Neural crest cell (in vitro differentiated cells): ENCODE results near the gene MARCKSL1. TPM values are rescaled to one million over a fixed set of nuclear protein-coding genes. Genes with fewer than 3 reads are reported as not detected.
"Not testable (repeated sequence)": the region's sequence is repeated elsewhere in the genome, so short reads cannot be mapped to it uniquely, and the experiment has no call there.

ENCODE experiments used
- DNase-seq: peaks from one replicate; pipeline ENCODE4 v3.0.0; 2021; ENCODE audit warnings: low read depth, mixed read lengths, low spot score
- H3K27ac Mint-ChIP-seq: one replicate; pipeline ENCODE4 v1.8.0; 2021; ENCODE audit warnings: mild to moderate bottlenecking, mixed read lengths; ENCODE audit not compliant: unreplicated experiment
- H3K27me3 Mint-ChIP-seq: 2 replicates; pipeline ENCODE4 v1.8.0; 2021; ENCODE audit warnings: low read depth, mild to moderate bottlenecking, mixed read lengths
- H3K36me3 Mint-ChIP-seq: 2 replicates; pipeline ENCODE4 v1.8.0; 2021; ENCODE audit warnings: low read depth, mild to moderate bottlenecking, mixed read lengths
- H3K4me1 Mint-ChIP-seq: 2 replicates; pipeline ENCODE4 v1.8.0; 2021; ENCODE audit warnings: mixed read lengths
- H3K4me3 Mint-ChIP-seq: one replicate; pipeline ENCODE4 v1.8.0; 2021; ENCODE audit warnings: mild to moderate bottlenecking, mixed read lengths
- H3K9me3 Mint-ChIP-seq: 2 replicates; pipeline ENCODE4 v1.8.0; 2021; ENCODE audit warnings: mixed read lengths
- CTCF ChIP-seq: fragments of 200-600 bp; sonication (generic); conservative IDR thresholded peaks from 2 replicates; pipeline ENCODE4 v1.5.0; 2021; ENCODE audit warnings: antibody characterized with exemption, mild to moderate bottlenecking
- total RNA-seq: library from RNA; stranded (reverse); gene quantifications from 2 replicates; pipeline ENCODE4 v1.2.1, GENCODE V29; 2021

The MARCKSL1 gene
- total RNA-seq, 1 donor from 2014 or later: 952 TPM

GRCh38 chr1:32286763-32287162 is 49.3 kb downstream of the MARCKSL1 start:
- H3K4me1 Mint-ChIP-seq: peaks cover 5% of the 10 kb centered on the region
- H3K27ac Mint-ChIP-seq: no peak overlapping the region
- H3K4me3 Mint-ChIP-seq: no peak overlapping the region
- H3K36me3 Mint-ChIP-seq: no peaks in the 10 kb centered on the region
- TF ChIP-seq CTCF: no peak
- no peaks in the 10 kb centered on the region for H3K27me3 Mint-ChIP-seq
- no peaks in the 10 kb centered on the region for H3K9me3 Mint-ChIP-seq
- DNase-seq: no peak

GRCh38 chr1:32285658-32286057 is 50.4 kb downstream of the MARCKSL1 start:
- no peak for TF ChIP-seq CTCF
- Mint-ChIP-seq H3K9me3 (no peaks in the 10 kb centered on the region), H3K36me3 (no peaks in the 10 kb centered on the region), H3K27ac (no peak overlapping the region), H3K4me3 (no peak overlapping the region), H3K4me1 (no peaks in the 10 kb centered on the region), H3K27me3 (no peaks in the 10 kb centered on the region)
- DNase-seq: no peak

- not testable (repeated sequence) for H3K4me1 Mint-ChIP-seq, DNase-seq, H3K27ac Mint-ChIP-seq, H3K36me3 Mint-ChIP-seq, H3K9me3 Mint-ChIP-seq, H3K4me3 Mint-ChIP-seq, H3K27me3 Mint-ChIP-seq
Measured at GRCh38 chr1:32284777-32285176, 51.3 kb downstream of the MARCKSL1 start.

Other genes with a start within 250 kb of the MARCKSL1 start
- 63.6 and 70.0 TPM in 2 replicates for gene KPNA6, start 228.2 kb downstream of the MARCKSL1 start, total RNA-seq
- 70.3 and 70.7 TPM in 2 replicates for gene TXLNA, start 156.6 kb downstream of the MARCKSL1 start, total RNA-seq
- 16.7 and 21.2 TPM in 2 replicates for gene CCDC28B, start 135.6 kb downstream of the MARCKSL1 start, total RNA-seq
- gene IQCC, start 130.6 kb downstream of the MARCKSL1 start, total RNA-seq: 7.3 and 7.8 TPM in 2 replicates
- not detected in 2 replicates for gene DCDC2B, start 127.1 kb downstream of the MARCKSL1 start, total RNA-seq
- gene TMEM234, start 113.9 kb downstream of the MARCKSL1 start, total RNA-seq: 21.3 and 22.5 TPM in 2 replicates
- 190 and 192 TPM in 2 replicates for gene EIF3I, start 113.8 kb downstream of the MARCKSL1 start, total RNA-seq
- gene FAM167B, start 89.0 kb downstream of the MARCKSL1 start, total RNA-seq: 0.66 and 1.5 TPM in 2 replicates
- not detected in 2 replicates for gene LCK, start 85.0 kb downstream of the MARCKSL1 start, total RNA-seq
- gene HDAC1, start 44.1 kb downstream of the MARCKSL1 start, total RNA-seq: 128 and 130 TPM in 2 replicates
- gene FAM229A, start 26.3 kb upstream of the MARCKSL1 start, total RNA-seq: 7.1 and 7.7 TPM in 2 replicates
- gene TSSK3, start 26.3 kb upstream of the MARCKSL1 start, total RNA-seq: 2.2 and 2.7 TPM in 2 replicates
- gene BSDC1, start 58.2 kb upstream of the MARCKSL1 start, total RNA-seq: 38.6 and 41.5 TPM in 2 replicates
- gene ZBTB8B, start 128.8 kb upstream of the MARCKSL1 start, total RNA-seq: 3.1 and 3.3 TPM in 2 replicates
- 9.8 and 10.1 TPM in 2 replicates for gene ZBTB8A, start 203.2 kb upstream of the MARCKSL1 start, total RNA-seq